ENCODE results near the gene TRAM2.

DNA sequence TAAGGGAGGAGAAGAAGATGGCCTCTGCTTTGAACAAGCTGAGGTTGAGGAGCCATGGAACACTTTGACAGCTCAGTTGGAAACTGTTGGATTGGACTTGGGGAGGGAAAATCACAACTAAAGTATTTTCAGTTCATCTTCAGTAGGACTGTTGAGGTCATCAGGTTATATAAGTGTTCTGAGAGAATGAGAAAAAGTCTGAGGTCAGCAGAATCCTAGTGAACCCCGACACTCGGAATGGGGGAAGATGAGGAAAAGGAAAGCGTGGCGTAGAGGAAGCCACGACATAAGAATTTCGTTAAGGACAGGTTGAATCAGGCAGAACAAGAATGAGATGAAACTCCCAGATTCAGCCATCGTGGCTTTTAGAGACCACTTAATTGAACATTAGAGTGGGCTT lies 4.0 kb upstream of the TRAM2 start:
- TF ChIP-seq CTCF (conservative IDR thresholded peaks at IDR 0.05; ENCODE audit: low read length) (no peak), EZH2phosphoT487 (IDR thresholded peaks at IDR 0.05; ENCODE audit: borderline replicate concordance) (no peak)
